GM21723 (cell line): ENCODE data around the gene AGPAT1.
A peak's percentile ranks its signal among the peaks of the same experiment; 100 is the strongest.
"Not testable (repeated sequence)": the region's sequence is repeated elsewhere in the genome, so short reads cannot be mapped to it uniquely, and the experiment has no call there.

Experiments
- ATAC-seq: cut with Tn5 transposase; IDR thresholded peaks from one replicate; pipeline ENCODE4 v1.9.1; 2021; ENCODE audit warnings: mild to moderate bottlenecking, moderate library complexity; ENCODE audit not compliant: unreplicated experiment

The AGPAT1 gene

GRCh38 chr6:32187725-32188380, 12.0 kb upstream of the AGPAT1 start:
- ATAC-seq: not testable (repeated sequence)

- ATAC-seq: no peak
These were observed 11.3 kb upstream of the AGPAT1 start for GRCh38 chr6:32187009-32187709.

DNA sequence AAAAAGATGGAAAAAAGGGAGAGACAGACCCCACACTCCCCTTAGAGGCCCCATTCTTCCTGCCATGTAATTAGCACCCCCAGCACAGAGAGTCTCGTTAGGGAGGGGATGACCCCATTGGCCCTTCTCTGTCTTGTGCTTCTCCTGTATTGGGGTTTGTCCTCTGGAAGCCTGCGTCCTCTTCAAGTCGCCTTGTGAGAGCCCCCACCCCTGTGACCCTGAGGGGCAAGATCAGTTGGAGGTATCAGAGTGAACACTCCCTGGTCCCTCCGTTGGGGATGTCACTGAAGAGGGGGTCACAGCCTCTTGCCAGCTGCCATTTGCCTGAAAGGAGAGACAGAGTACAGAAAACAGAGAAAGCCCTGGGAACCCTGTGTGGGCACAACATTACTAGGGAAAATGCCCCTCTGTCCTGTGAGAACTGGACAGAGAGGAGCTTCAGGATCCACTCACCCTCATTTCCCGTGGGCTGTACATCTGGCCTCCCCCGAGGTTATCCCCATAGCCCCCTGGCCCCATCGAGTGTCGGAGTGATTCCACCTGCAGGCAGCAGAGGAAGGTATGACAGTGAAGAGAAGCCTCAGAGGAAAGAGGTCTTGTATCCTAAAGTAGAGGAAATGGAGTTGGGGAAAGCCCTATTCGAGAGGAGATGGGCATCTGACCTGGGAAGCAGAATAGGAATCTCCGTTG, 10.4 kb upstream of the AGPAT1 start:
- ATAC-seq: not testable (repeated sequence)

GRCh38 chr6:32185681-32186131, 9.8 kb upstream of the AGPAT1 start:
- ATAC-seq: not testable (repeated sequence)

- no peak for ATAC-seq
These were observed 8.3 kb upstream of the AGPAT1 start, which contains the start of gene AGER for GRCh38 chr6:32184084-32184640. AGER (minus strand) TSS chr6:32184253; CDS start chr6:32184222, 31 bp downstream.

DNA sequence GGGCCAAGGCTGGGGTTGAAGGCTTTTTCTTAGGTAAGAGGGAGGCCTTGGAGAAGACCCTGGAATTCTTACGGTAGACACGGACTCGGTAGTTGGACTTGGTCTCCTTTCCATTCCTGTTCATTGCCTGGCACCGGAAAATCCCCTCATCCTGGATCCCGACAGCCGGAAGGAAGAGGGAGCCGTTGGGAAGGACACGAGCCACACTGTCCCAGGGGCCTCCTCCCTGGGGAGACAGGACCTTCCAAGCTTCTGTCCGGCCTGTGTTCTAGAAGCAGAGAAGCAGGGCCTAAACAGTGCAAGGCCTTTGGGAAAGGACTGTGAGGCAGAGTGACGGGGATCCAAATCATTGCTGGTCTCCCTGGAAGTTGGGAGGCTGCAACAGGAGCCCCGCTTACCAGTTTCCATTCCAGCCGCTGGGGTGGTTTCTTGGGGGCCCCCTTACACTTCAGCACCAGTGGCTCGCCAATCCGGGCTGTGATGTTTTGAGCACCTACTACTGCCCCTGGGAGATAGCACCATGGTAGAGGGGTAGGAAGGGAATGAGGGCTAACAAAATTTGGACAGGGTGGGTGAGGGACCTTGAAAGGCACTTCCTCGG, 7.7 kb upstream of the AGPAT1 start:
- no peak for ATAC-seq

GRCh38 chr6:32183030-32183429, 7.1 kb upstream of the AGPAT1 start:
- ATAC-seq: no peak

DNA sequence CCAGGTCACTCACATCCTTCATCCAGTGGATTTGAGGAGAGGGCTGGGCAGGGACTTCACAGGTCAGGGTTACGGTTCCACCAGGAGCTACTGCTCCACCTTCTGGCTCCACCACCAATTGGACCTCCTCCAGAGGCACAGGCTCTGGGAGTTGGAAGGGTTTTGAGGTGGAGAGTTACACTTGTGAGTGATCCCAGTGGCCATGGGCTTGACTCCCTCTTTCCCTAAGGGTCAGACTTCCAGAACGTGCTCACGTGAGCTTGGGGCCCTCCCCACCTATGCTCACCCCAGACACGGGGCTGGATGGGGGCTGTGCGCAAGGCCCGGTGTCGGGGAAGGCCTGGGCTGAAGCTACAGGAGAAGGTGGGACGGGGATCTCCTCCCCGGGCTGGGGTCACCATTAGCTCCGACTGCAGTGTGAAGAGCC, 6.7 kb upstream of the AGPAT1 start:
- no peak for ATAC-seq

DNA sequence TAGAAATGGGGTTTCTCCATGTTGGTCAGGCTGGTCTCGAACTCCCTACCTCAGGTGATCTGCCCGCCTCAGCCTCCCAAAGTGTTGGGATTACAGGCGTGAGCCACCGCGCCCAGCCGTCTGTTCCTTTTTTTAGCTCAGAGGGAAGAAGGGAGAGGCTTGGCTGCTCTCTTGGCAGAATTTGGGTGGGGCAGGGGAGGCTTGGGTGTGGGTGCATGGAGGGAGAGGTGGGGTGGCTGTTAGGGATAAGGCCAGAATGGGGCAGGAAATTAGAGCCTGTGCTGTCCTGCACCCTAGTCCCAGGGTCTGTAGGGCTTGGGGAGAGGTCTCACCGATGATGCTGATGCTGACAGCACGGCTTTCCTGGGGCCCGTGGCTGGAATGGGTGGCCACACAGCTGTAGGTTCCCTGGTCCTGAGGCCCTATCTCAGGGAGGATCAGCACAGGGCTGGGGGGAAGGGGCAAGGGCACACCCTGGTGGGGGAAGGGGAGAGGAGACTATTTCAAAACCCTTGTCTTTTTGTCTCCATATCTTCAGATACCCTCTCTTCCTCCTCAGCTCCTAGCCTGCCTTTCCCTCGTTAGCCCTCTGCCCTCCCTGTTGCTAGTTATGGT, 6.1 kb upstream of the AGPAT1 start:
- ATAC-seq: no peak

- ATAC-seq: no peak
These were observed 5.3 kb upstream of the AGPAT1 start for GRCh38 chr6:32181148-32181702.

DNA sequence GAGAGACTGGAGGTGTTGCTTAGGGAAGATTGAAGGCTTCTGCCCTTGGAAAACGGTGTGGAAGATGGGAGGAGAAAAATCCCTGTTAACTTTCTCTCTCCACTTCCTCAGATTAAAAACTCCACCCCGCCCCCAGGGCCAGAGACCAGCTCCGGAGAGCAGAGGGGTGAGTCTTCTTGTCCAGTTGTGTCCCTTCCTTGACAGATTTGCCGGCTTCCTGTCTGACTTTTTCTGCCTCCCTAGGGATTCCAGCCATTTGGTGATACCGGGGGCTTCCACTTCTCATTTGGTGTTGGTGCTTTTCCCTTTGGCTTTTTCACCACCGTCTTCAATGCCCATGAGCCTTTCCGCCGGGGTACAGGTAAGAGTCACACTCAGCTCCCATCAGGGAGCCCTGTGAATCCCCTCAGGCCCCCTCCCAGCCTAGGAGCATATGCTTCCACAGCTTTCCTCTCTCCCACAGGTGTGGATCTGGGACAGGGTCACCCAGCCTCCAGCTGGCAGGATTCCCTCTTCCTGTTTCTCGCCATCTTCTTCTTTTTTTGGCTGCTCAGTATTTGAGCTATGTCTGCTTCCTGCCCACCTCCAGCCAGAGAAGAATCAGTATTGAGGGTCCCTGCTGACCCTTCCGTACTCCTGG, 4.0 kb upstream of the AGPAT1 start:
- ATAC-seq: no peak

DNA sequence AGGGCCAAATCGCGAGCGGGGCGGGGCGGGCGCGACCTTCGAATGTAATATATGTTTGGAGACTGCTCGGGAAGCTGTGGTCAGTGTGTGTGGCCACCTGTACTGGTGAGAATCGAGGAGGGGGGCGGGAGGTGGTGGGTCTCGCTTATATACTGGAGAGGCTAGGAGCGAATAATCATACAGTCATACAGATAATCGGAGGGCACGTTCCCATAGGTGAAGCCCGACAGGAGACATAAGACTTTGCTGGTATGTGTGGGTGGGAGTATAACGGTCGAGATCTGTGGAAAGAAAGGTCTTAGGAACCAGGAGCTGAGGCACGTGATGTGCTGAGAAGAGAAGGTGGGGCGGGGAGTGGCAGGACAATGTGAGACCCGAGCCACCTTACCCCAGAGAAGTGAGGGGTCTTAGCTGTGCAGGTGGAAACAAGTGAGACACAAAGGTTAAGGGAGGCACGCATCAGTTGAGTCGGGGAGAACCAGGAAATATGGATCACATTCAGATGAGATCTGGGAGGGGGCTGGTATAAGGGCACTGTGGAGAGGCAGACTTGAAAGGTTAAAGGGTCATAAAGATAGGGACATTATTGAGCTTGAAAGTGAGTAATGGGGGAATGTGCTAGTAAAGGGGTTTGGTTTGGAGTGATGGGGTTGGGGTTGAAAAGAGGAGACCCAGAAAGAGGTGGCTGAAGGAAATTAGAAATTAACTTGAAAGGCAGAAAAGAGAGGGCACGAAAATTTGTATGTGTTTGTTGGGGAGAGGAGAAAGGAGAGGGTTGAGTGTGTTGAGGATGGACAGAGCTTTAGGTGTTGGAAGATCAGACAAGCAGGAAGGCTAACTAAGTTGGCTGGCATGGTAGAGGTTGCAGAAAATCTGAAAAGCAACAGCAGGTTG, 2.9 kb upstream of the AGPAT1 start:
- ATAC-seq: no peak

GRCh38 chr6:32177788-32178546, 2.1 kb upstream of the AGPAT1 start, which contains the start of gene RNF5:
RNF5 (plus strand) TSS chr6:32178405; CDS start chr6:32178512, 107 bp downstream.
- peak; percentile 73 for ATAC-seq

DNA sequence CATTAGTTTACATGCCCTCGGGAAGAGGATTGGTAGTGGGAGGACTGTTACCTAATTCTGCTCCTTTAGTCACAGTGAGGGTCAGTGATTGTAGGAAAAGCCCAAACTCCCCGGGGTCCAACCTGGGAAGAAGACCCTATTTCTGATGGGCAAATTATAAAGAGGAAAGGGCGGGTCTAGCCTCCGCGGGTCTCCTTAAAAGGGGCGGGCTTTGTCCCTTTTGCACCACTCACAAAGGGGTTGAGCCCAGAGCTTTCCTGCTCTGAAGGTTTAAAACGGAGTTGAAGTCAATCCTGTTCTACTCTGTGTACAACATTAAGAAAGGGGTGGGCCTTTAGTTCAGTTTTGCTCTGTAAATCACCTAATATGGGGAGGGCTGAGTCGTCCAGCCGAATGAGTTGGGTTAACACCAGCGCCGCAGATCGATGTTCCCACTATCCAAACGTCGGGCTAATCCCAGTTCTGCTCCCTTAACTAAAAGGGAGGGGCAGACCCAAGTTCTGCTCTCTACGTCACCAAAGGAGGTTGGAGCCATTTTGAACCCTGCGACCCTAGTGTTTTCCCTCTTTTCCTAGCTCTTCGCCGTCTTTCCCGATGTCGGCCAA, 1.4 kb upstream of the AGPAT1 start:
- ATAC-seq: peak; percentile 10

DNA sequence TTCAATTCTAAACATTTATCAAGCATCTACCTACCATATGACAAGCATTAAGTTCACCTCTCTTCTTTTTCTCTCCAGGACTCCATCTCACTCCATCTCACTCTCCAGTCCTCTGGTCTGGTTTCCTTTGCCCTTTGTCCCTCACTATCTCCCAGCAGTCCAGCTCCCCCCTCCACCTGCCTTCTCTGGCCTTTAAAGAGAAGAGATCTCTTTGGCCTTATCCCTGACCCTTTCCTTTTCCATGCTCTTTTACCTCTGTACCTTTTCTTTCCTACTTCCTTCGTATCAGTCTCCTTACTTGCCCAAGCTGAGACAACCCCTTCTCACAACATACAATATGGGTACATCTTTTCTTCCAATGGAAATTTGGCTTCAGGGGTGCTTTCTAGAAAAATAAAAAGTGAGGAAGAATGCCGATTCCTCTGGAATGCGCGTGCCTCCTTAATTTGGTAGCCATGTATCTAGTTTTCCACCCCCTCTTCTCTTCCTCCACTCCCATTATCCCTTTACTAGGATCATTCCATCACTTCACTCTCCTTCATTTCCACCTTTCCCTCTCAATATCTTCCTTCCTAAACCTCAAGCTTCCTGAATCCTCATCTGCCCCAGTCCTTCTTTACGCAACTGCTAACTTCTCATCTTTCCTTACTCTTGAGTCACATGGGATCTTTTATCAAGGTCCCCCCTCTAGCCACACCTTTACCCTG, 745 bp upstream of the AGPAT1 start:
- ATAC-seq: no peak

GRCh38 chr6:32175322-32175710, 568 bp downstream of the AGPAT1 start:
- ATAC-seq: no peak

- no peak for ATAC-seq
These were observed 1.5 kb downstream of the AGPAT1 start for GRCh38 chr6:32174416-32174815.
